ENCODE measurements around the gene ZNF280D.

DNA sequence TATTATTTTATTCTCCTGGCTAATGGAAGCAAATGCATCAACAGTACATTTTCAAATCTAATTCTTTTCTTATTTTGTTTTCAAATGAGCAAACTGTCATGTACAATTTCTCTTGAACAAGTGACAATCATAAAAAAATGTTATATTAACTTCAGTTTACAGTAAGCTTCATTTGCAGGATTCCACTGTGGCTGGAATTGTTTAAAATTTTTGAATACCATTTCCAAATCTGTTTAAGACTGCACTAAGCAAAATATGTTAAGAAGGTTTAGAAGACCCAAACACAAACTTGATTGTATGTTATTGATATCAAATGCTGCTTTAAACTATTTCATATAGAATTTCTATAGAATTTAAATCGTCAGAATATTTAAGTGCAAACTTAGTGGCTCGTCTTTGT, 92.8 kb downstream of the ZNF280D start:
- TF ChIP-seq, protein P1, sequence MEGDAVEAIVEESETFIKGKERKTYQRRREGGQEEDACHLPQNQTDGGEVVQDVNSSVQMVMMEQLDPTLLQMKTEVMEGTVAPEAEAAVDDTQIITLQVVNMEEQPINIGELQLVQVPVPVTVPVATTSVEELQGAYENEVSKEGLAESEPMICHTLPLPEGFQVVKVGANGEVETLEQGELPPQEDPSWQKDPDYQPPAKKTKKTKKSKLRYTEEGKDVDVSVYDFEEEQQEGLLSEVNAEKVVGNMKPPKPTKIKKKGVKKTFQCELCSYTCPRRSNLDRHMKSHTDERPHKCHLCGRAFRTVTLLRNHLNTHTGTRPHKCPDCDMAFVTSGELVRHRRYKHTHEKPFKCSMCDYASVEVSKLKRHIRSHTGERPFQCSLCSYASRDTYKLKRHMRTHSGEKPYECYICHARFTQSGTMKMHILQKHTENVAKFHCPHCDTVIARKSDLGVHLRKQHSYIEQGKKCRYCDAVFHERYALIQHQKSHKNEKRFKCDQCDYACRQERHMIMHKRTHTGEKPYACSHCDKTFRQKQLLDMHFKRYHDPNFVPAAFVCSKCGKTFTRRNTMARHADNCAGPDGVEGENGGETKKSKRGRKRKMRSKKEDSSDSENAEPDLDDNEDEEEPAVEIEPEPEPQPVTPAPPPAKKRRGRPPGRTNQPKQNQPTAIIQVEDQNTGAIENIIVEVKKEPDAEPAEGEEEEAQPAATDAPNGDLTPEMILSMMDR (IDR thresholded peaks at IDR 0.05) = no peak
- TF ChIP-seq POLR2A (IDR thresholded peaks at IDR 0.05) = no peak
